ENCODE results near the gene SLC16A4.
"Not testable (repeated sequence)": the region's sequence is repeated elsewhere in the genome, so short reads cannot be mapped to it uniquely, and the experiment has no call there.

The SLC16A4 gene

DNA sequence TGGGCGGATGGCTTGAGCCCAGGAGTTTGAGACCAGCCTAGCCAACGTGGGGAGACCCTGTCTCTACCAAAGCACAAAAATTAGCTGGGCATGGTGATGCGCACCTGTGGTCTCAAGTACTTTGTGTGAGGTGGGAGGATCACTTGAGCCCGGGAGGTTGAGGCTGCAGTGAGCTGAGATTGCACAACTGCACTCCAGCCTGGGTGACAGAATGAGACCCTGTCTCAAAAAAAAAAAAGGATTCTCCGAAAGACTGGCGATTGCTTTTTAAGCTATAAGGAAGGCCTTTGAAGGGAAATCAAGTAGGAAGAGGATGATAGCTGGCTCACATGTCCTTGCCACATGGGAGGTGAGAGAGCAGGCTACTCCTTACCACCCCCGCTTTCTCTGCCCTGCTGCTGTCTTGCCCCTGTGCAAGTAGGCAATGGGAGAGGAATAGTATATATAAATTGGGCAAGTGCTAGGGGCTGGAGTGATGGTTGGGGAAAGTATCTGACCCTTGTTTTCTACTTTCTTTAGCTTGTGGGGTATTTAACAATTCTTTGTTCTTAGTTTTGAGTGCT is 20.4 kb upstream of the SLC16A4 start:
- no peaks in the 10 kb centered on the region; the same call in 1 of the 2 replicates for H3K27me3 ChIP-seq
- no peak overlapping the region for H3K4me3 ChIP-seq (ENCODE audit: low read depth, low read length)
- no peaks in the 10 kb centered on the region for H3K36me3 ChIP-seq
- no peak for DNase-seq
- H3K9me3 ChIP-seq: no peaks in the 10 kb centered on the region
- peaks cover 10% of the 10 kb centered on the region for H3K4me1 ChIP-seq
- TF ChIP-seq, protein P1, sequence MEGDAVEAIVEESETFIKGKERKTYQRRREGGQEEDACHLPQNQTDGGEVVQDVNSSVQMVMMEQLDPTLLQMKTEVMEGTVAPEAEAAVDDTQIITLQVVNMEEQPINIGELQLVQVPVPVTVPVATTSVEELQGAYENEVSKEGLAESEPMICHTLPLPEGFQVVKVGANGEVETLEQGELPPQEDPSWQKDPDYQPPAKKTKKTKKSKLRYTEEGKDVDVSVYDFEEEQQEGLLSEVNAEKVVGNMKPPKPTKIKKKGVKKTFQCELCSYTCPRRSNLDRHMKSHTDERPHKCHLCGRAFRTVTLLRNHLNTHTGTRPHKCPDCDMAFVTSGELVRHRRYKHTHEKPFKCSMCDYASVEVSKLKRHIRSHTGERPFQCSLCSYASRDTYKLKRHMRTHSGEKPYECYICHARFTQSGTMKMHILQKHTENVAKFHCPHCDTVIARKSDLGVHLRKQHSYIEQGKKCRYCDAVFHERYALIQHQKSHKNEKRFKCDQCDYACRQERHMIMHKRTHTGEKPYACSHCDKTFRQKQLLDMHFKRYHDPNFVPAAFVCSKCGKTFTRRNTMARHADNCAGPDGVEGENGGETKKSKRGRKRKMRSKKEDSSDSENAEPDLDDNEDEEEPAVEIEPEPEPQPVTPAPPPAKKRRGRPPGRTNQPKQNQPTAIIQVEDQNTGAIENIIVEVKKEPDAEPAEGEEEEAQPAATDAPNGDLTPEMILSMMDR (IDR thresholded peaks at IDR 0.05; ENCODE audit: low read depth, low read length): no peak

DNA sequence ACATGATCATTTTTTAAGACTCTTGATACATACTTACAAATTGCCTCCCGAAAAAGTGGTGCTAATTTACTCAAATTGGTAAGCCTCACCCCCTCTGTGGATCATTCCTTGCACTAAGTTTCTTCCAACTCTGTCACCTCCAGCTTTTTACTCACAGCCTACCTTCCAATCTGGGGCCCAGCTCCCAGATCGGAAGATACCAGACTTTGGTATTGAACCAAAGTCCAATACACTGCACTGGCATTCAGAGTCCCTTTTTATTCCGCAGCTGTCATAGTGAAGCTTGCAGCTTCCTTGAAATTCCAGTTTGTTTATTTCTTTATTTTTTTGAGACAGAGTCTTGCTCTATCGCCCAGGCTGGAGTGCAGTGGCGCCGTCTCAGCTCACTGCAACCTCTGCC is 18.5 kb upstream of the SLC16A4 start:
- H3K4me1 ChIP-seq: peaks cover 10% of the 10 kb centered on the region
- TF ChIP-seq, protein P1 (IDR thresholded peaks at IDR 0.05; ENCODE audit: low read depth, low read length): no peak
- peaks cover 14% of the 10 kb centered on the region; the same call in 1 of the 2 replicates for H3K36me3 ChIP-seq
- H3K4me3 ChIP-seq (ENCODE audit: low read depth, low read length): no peak overlapping the region
- no peaks in the 10 kb centered on the region for H3K9me3 ChIP-seq
- no peak for DNase-seq
- no peaks in the 10 kb centered on the region for H3K27me3 ChIP-seq

DNA sequence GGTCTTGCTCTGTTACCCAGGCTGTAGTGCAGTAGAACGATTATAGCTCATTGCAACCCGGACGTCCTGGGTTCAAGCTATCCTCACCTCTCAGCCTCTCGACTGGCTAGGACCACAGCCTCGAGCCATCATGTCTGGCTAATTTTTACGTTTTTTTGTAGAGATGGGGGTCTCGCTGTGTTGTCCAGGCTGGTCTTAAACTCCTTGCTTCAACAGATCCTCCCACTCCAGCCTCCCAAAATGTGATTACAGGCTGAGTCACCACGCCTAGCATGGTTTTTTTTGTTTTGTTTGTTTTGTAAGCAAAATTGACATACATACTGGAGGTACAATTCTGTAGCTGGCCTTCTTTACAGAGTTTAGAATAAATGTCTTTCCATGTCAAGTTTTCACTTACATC is 17.7 kb upstream of the SLC16A4 start:
- TF ChIP-seq, protein P1 (IDR thresholded peaks at IDR 0.05; ENCODE audit: low read depth, low read length): no peak
- peaks cover 9% of the 10 kb centered on the region for H3K4me1 ChIP-seq
- H3K9me3 ChIP-seq: no peaks in the 10 kb centered on the region
- H3K27me3 ChIP-seq: no peaks in the 10 kb centered on the region
- H3K36me3 ChIP-seq: peaks cover 20% of the 10 kb centered on the region; the same call in 1 of the 2 replicates
- peak overlapping the region; percentile 73 for H3K4me3 ChIP-seq (ENCODE audit: low read depth, low read length)
- no peak for DNase-seq

DNA sequence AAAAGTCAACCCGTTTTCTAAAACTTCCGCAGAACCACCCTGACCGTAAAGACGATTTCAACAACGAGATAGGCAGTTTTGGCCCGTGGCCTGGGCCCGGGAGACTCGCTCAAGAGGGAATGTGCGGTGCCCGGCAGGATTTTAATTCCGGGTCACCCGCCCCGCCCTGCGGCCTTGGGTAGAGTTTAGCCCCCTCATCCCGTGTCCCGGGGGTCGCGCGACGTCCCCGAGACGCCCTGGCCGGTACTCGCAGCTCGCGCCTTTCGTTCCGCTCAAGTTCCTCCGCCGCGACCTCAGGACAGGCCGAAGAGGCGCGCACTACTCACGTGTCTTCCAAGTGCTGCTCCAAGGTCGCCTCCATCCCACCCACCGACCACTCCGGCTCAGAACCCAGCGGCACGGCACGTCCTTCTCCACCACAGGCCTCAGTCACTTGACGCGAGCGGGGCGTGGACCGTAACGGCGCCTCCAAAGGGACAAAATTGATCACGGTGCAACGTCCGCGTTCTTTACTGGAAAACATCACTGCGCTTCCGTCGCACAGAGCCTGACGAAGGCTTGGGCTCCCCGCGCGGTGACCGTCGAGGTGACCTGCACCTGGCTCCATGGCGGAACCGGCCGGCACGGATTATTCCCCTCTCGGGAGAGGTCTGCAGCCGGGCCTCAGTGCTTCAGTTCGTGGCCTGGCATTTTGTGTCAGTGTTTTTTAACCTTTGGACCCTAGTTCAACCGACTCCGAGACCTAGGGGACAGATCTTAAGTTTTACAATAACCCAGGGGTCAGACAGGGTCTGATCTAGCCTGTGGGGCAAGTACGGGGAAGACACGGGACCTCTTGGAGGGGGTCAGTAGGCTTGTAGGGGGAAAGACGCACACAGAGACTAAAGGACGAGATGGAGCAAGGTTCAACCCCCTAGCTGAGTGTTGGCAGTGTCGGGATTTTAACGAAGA is 16.7 kb upstream of the SLC16A4 start, which contains the start of gene LAMTOR5:
Gene LAMTOR5, minus strand, starts transcription at position 435 of the 951 bp plus-strand sequence. Its CDS starts 74 bp downstream, at position 361.
- TF ChIP-seq, protein P1 (IDR thresholded peaks at IDR 0.05; ENCODE audit: low read depth, low read length): no peak
- Histone ChIP-seq H3K4me3 (ENCODE audit: low read depth, low read length) (peak within 1 kb of the TSS; percentile 73), H3K4me1 (no peaks in the 10 kb centered on the region), H3K9me3 (no peaks in the 10 kb centered on the region), H3K36me3 (peaks cover 30% of the 10 kb centered on the region), H3K27me3 (no peaks in the 10 kb centered on the region)
- peak; percentile 90 for DNase-seq

DNA sequence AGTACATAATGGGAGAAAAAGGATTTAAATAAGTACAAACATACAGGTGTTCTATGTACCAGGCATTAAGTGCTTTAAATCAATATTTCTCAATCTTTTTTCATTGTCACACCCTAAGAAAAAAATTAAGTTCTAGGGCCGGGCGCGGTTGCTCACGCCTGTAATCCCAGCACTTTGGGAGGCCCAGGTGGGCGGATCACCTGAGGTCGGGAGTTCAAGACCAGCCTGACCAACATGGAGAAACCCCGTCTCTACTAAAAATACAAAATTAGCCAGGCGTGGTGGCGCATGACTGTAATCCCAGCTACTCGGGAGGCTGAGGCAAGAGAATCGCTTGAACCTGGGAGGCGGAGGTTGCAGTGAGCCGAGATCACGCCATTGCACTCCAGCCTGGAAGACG is 15.6 kb upstream of the SLC16A4 start:
- DNase-seq, H3K4me1 ChIP-seq, H3K27me3 ChIP-seq, H3K9me3 ChIP-seq: not testable (repeated sequence)
- H3K36me3 ChIP-seq: peaks cover 40% of the 10 kb centered on the region
- H3K4me3 ChIP-seq (ENCODE audit: low read depth, low read length): peak overlapping the region; percentile 73

DNA sequence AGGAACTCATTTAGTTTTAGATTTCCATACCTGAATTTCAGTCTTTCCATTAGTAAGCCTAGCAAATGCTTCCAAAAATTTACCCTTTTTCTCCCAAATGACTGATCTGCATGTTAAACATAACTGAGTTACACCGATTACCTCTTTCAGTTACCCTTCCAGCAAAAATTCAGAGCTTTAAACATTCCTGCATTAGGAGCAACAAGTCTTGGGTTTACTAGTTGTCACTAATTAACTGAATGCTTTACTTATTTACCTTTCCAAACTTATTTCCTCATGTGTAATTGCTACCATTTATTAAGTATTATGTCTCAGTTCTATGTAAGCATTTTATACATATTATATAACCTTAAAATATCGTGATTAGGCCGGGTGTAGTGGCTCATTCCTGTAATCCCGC is 13.6 kb upstream of the SLC16A4 start:
- H3K4me1 ChIP-seq: no peaks in the 10 kb centered on the region
- peaks cover 52% of the 10 kb centered on the region for H3K36me3 ChIP-seq
- DNase-seq: no peak
- TF ChIP-seq, protein P1 (IDR thresholded peaks at IDR 0.05; ENCODE audit: low read depth, low read length): no peak
- no peak overlapping the region for H3K4me3 ChIP-seq (ENCODE audit: low read depth, low read length)
- H3K9me3 ChIP-seq: no peaks in the 10 kb centered on the region
- H3K27me3 ChIP-seq: no peaks in the 10 kb centered on the region

All from BE2C (cell line).